ENCODE results near the gene STX18.

- no peak for TF ChIP-seq CTCF (IDR thresholded peaks at IDR 0.05)
- no peak for TF ChIP-seq POLR2A (IDR thresholded peaks at IDR 0.05)
- no peak for TF ChIP-seq POLR2AphosphoS5 (IDR thresholded peaks at IDR 0.05; ENCODE audit: insufficient read depth in 1 of 2, low read depth in 1 of 2)
Observed at GRCh38 chr4:4501679-4502078, 40.2 kb downstream of the STX18 start.
